Activated naive CD8-positive, alpha-beta T cell treated with anti-CD3 and anti-CD28 coated beads, Interleukin-2, amount 50 U/mL, for 24 hours (primary cell): ENCODE measurements around the gene CDH4.

Experiments used
- ATAC-seq: fragments of 150-1000 bp; cut with Tn5 transposase; one replicate; pipeline ENCODE4 v1.10.0; 2021
- DNase-seq: peaks from one replicate; pipeline ENCODE4 v3.0.0; 2021
- H3K27ac Mint-ChIP-seq: one replicate; pipeline ENCODE4 v1.8.0; 2021; ENCODE audit warnings: mild to moderate bottlenecking, mixed read lengths
- H3K27me3 Mint-ChIP-seq: one replicate; pipeline ENCODE4 v1.8.0; 2021; ENCODE audit warnings: mixed read lengths
- H3K36me3 Mint-ChIP-seq: one replicate; pipeline ENCODE4 v1.8.0; 2021; ENCODE audit warnings: low read depth, mixed read lengths
- H3K4me1 Mint-ChIP-seq: one replicate; pipeline ENCODE4 v1.8.0; 2021; ENCODE audit warnings: mixed read lengths
- H3K4me3 Mint-ChIP-seq: one replicate; pipeline ENCODE4 v1.8.0; 2021; ENCODE audit warnings: mild to moderate bottlenecking, moderate library complexity, mixed read lengths
- H3K9me3 Mint-ChIP-seq: one replicate; pipeline ENCODE4 v1.8.0; 2021; ENCODE audit warnings: mixed read lengths

CDH4 gene

DNA sequence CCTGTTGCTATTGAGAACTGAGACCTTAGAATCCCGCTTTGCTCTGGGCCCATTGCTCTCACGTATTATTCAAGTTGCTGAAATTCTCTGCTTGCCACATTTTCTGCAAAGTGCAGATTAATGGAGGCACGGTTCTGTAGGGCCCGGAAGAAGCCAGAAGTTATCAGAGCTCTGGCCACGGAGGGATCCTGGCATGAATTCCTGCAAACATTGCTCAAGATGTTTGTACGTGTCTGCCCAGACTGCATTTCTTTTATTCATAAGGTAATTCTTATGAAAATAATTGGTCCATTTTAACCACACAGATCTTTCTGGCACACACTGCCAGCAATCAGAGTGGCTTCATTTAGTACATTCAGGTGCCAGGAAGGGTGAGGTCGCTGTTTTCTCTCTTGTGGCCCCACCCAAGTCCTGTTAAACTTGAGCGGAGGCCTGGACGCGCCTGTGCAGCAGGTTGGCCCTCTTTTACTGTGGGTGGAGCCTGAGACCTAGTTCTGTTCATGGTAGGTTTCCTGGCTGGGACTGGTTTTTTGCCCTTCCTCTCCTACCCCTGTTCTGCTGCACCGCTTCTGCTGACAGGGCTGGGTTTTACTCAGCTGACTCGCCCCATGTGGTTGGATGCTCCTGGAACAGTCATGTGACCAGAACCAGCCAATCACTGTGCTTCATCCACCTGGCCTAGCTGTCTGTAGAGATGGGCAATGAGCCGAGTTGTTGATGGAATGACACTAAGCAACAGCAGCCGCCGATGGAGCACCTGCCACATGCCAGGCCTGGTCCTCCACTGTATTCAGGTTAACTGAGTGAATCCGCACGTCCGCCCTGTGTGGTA, 230.2 kb downstream of the CDH4 start:
- H3K36me3 Mint-ChIP-seq, result no peaks in the 10 kb centered on the region
- no peak for ATAC-seq
- no peak for DNase-seq
- H3K4me1 Mint-ChIP-seq, result no peaks in the 10 kb centered on the region
- H3K27ac Mint-ChIP-seq, result no peak overlapping the region
- H3K4me3 Mint-ChIP-seq, result no peak overlapping the region
- peaks cover 12% of the 10 kb centered on the region for H3K9me3 Mint-ChIP-seq
- peaks cover under 1% of the 10 kb centered on the region for H3K27me3 Mint-ChIP-seq

DNA sequence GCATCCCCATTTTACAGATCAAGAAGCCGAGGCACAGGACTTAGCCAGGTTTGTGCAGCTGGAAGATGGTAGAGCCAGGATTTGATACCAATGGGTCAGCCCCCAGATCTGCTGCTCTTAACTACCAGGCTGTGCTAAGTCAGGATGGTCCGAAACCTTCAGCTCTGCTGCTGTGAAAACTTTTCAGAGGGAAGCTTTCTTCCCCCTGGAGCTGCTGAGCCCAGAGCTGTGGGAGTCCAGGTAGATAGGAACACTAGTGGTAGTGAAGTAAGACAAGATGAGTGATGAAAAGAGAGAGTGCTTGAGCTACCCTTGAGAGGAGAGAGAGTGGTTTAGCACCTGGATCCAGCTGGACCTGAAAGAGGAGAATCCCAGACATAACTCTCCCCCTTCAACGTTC, 230.8 kb downstream of the CDH4 start:
- H3K4me1 Mint-ChIP-seq, result no peaks in the 10 kb centered on the region
- no peak overlapping the region for H3K4me3 Mint-ChIP-seq
- peaks cover 12% of the 10 kb centered on the region for H3K9me3 Mint-ChIP-seq
- ATAC-seq, result no peak
- no peak for DNase-seq
- no peaks in the 10 kb centered on the region for H3K36me3 Mint-ChIP-seq
- H3K27ac Mint-ChIP-seq, result no peak overlapping the region
- no peaks in the 10 kb centered on the region for H3K27me3 Mint-ChIP-seq

DNA sequence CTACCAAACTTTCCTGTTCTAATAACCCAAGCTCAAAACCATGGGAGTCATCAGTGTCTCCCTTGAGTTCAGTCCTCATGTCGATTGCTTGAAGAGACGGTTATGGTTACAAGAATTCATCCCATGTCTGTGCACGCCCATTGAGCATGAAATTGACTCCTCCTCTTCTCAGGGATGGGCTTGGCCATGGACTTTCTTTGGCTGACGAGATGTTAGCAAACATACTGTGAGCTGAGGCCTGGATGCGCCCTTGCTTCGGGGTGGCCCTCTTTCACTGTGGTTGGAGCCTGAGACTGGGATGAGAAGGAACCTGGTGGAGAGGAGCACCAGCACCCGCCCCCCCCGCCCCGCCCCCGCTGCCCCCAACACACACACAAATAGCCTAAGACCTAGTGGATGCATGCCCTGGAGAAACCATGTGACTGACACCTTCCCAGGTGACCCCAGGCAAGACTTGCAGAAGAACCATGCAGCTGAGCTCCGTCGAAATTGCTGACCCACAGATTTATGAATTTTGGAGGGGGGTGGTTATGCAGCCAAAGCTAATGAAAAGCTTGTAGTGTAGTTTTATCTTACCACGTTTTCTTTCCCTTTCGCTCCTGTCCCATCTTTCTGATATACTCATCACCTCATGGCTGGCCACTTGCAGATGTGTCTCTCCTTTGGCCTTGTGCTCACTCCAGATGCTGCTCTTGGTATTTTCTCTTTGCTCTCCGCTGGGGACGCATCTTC, 231.4 kb downstream of the CDH4 start:
- Mint-ChIP-seq H3K9me3 (peaks cover 12% of the 10 kb centered on the region), H3K4me3 (no peak overlapping the region), H3K36me3 (no peaks in the 10 kb centered on the region), H3K27me3 (no peaks in the 10 kb centered on the region), H3K27ac (no peak overlapping the region), H3K4me1 (no peaks in the 10 kb centered on the region)
- ATAC-seq (no peak), DNase-seq (no peak)

DNA sequence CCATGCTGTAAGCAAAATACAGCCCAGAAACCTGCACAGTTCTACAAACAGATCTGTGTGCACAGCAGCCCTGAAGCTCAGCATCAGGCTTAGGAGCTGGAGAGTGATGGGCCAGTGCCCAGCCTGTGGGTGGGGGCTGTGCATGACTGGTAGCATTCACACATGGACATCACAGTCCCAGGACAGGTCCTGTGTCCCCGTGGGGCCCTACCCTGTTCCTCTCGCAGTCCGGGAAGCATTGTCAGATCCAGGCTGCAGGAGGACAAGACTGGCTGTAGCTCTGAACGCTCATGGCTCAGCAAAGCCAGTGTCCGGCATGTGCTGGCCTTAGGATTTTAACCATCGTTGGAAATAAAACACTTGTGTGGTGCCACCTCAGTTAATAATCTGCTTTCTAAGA, 234.1 kb downstream of the CDH4 start:
- Mint-ChIP-seq H3K27ac (no peak overlapping the region), H3K27me3 (no peaks in the 10 kb centered on the region), H3K9me3 (peaks cover 7% of the 10 kb centered on the region), H3K4me1 (no peaks in the 10 kb centered on the region), H3K36me3 (no peaks in the 10 kb centered on the region), H3K4me3 (no peak overlapping the region)
- ATAC-seq (no peak), DNase-seq (no peak)

DNA sequence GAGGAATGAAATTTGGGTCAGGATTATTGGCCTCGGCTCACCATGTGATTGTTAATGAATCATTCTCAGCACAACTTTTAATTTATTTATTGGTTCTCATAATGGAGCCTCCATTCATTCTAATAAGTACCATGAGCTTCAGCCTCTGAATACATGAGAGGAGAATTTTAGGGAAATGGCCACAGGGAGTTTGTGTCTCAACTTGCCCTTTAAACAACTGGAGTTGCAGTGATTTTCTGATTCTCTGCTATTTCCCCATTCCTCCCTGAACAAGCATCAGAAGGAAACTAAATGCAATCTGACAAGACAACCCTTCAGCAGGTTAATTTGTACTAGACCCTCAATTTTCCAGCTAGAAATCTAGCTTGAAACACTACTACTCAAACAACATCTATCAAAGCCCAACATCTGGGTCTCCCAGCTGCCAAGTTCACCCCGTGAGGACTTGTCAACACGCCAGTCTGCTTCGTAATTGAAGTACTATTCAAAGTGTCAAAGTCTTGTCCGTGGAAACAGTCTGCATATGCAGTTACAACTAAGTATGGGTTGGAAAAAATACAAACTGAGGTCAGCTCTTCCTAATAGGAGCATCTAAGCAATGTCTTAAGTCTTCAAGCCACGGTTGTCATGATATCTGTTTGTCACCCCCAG, 235.4 kb downstream of the CDH4 start:
- Mint-ChIP-seq H3K27ac (no peak overlapping the region), H3K9me3 (peaks cover 7% of the 10 kb centered on the region), H3K27me3 (no peaks in the 10 kb centered on the region), H3K36me3 (no peaks in the 10 kb centered on the region), H3K4me1 (no peaks in the 10 kb centered on the region), H3K4me3 (no peak overlapping the region)
- no peak for ATAC-seq
- no peak for DNase-seq

DNA sequence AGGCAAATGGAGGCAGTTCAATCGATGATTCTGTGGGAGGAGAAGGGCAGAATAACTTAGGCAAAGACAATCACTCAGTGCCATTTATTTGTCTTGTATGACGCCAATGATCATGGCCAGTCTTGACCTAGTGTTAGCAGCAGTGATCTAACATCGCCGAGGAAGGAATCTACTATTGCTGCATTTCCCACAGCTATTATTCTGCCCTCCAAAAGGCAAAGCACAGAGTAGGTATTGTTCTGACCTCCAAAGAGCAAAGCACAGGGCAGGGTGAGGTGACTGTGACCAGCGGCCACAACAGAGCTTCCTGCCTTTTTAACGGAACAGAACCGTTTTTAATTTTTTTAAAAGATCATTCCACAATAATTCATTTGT, 235.9 kb downstream of the CDH4 start:
- H3K27ac Mint-ChIP-seq, result no peak overlapping the region
- H3K9me3 Mint-ChIP-seq, result peaks cover 7% of the 10 kb centered on the region
- DNase-seq, result no peak
- H3K4me1 Mint-ChIP-seq, result no peaks in the 10 kb centered on the region
- H3K4me3 Mint-ChIP-seq, result no peak overlapping the region
- no peaks in the 10 kb centered on the region for H3K27me3 Mint-ChIP-seq
- no peaks in the 10 kb centered on the region for H3K36me3 Mint-ChIP-seq
- no peak for ATAC-seq

DNA sequence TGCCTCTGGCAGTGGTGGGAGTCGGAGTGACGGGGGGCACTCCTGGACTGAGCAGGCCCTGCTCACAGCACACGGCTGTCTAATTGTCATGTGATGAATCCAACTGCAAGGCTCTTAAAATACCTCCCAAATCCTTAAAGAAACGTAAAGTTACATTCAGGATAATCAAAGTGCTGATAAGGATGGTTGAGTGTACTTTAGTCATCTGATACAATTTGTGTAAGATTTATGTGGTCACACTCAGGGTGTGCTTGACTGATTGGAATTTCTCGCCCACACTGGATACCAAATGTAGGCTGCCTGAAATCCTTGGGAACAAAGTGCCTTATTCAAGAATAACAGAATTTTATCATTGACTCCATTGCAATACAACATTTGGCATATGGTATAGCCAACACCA, 238.7 kb downstream of the CDH4 start:
- H3K4me1 Mint-ChIP-seq, result no peaks in the 10 kb centered on the region
- no peak for DNase-seq

DNA sequence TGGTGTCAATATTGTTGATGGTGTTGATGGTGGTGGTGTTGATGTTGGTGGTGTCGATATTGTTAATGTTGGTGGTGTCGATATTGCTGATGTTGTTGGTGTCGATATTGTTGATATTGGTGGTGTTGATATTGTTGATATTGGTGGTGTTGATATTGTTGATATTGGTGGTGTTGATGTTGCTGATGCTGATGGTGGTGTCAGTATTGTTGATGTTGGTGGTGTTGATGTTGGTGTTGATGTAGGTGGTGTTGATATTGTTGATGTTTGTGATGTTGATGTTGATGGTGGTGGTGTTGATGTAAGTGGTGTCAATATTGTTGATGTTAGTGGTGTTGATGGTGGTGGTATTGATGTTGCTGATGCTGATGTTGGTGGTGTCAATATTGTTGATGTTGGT, 240.0 kb downstream of the CDH4 start:
- Mint-ChIP-seq H3K27me3 (no peaks in the 10 kb centered on the region), H3K4me1 (no peaks in the 10 kb centered on the region), H3K9me3 (peaks cover 9% of the 10 kb centered on the region), H3K4me3 (no peak overlapping the region), H3K36me3 (no peaks in the 10 kb centered on the region), H3K27ac (no peak overlapping the region)
- ATAC-seq, result no peak
- DNase-seq, result no peak

More for the DNA sequence above, 238.7 kb downstream of the CDH4 start:
- no peak overlapping the region for H3K4me3 Mint-ChIP-seq
- ATAC-seq, result no peak
- no peaks in the 10 kb centered on the region for H3K9me3 Mint-ChIP-seq
- H3K36me3 Mint-ChIP-seq, result no peaks in the 10 kb centered on the region
- no peak overlapping the region for H3K27ac Mint-ChIP-seq
- no peaks in the 10 kb centered on the region for H3K27me3 Mint-ChIP-seq

DNA sequence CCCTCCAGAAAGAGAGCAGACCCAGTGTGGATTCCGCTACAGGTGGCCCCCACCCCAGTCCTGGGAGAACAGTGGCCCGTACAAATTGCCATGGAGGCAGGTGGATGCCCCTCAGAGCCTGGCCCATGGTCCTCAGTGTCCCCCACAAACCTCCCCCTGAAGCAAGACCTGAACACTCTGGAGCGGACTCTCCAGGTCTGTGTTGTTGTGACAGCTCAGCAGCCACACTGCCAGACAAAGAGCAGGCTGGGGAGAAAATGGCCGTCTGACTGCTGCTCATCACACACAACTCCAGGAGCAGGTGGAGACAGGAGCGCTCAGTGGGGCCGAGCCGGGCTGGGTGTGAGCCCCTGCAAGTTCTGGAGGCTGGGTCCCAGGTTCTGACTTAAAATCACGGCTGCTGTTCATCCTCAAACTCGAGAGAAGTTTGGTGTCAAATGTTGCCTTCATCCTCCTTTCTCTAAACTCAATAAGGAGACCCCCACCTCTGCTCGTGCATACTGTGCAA, 241.8 kb downstream of the CDH4 start:
- Mint-ChIP-seq H3K4me3 (no peak overlapping the region), H3K27me3 (no peaks in the 10 kb centered on the region), H3K27ac (no peak overlapping the region), H3K9me3 (peaks cover 9% of the 10 kb centered on the region), H3K4me1 (no peaks in the 10 kb centered on the region), H3K36me3 (no peaks in the 10 kb centered on the region)
- DNase-seq (no peak), ATAC-seq (no peak)

DNA sequence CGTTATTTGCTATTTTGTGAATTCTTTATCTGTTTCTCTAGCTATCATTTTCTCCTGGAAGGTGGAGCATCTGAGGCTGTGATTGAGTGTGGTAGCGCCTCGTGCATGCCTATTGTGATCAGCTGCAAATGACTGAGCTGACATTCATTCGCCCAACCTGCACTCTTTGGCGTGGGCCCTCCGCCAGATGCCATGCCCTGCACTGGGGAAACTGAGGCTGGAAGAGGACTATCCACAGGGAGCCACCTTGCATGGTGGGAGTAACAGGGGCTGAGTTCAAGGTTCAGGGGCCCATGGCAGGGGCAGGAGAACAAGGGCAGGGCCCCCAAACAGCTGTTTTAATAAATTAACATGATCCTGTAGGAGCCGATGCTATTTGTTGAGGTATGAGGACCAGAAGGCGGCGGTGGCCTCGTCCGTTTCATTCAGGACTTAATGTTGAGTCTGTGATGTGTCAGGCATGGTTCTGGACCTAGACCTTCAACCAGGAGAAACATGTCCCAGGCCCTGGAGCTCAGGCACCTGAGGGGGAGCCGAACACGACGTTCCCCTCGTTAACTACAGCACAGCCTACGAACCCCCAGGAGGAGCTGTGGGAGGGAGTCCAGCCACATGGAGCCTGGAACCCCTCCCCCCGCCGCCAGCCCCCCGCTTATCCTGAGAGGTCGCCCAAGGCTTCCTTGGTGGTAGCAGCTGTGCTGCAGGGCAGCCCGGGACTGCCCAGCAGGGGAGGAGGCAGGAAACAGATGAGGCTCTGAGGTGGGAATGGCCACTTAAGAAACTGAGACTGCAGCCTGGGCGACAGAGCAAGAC, 242.9 kb downstream of the CDH4 start:
- Mint-ChIP-seq H3K27me3 (no peaks in the 10 kb centered on the region), H3K4me3 (no peak overlapping the region), H3K9me3 (peaks cover 9% of the 10 kb centered on the region), H3K4me1 (no peaks in the 10 kb centered on the region), H3K27ac (no peak overlapping the region), H3K36me3 (no peaks in the 10 kb centered on the region)
- no peak for ATAC-seq
- no peak for DNase-seq

DNA sequence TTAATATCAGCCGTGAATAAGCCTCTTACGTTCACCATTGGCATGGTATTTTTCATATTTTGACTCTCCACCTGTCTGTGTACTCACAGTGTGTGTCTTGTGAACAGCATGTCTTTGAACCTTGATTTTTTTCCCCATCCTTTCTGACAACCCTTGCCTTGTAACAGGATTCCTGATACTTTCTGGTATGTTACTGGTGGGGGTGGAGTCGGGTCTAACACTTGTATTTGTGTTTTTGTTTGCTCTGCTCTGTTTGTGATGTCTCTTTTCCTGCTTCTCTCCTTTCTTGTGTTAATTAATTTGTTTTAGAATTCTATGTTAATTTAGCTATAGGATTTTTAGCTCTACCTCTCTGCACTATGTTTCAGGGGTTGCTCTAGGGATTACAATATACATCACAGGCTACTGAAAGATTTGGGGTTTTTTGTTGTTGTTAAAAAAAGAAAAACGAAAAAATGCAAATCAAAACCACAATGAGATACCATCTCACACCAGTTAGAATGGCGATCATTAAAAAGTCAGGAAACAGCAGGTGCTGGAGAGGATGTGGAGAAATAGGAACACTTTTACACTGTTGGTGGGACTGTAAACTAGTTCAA, 245.1 kb downstream of the CDH4 start:
- ATAC-seq (no peak), DNase-seq (no peak)
- Mint-ChIP-seq H3K36me3 (no peaks in the 10 kb centered on the region), H3K9me3 (peaks cover 9% of the 10 kb centered on the region), H3K27me3 (no peaks in the 10 kb centered on the region), H3K4me1 (no peaks in the 10 kb centered on the region), H3K4me3 (no peak overlapping the region), H3K27ac (no peak overlapping the region)

DNA sequence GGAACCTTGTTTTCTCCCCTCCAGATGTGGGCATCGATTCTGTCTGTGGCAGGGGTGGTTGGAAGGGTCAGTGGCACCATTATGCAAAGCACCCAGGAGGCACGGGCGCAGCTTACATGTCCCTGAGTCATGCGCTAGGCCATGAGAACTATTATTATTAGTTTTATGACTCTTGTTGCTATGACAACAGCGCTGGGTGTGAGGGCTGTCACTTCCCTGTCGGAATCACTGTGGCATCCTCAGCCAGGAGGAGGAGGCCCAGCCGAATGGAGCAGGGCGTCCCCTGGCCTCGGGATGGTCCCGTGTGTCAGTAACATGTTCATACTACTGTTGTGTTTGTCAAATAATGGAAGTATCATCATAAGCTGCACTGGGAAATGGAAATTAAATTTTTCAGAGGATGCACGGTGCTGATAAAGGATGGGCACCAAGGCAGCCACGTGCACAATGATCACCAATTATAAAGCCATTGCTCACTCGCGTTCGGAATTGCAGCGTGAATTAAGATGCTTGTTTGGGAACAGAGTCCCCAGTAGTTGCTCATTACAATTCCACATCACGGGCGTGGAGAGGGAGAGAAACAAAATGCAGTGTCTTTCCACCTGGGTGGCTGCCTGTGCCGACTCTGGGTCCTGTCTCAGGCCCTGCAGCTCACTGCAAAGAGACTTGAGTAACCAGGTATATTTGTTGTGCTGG, 247.9 kb downstream of the CDH4 start:
- Mint-ChIP-seq H3K4me1 (no peaks in the 10 kb centered on the region), H3K36me3 (no peaks in the 10 kb centered on the region), H3K27me3 (no peaks in the 10 kb centered on the region), H3K4me3 (no peak overlapping the region), H3K9me3 (peaks cover 9% of the 10 kb centered on the region), H3K27ac (no peak overlapping the region)
- ATAC-seq (no peak), DNase-seq (no peak)

DNA sequence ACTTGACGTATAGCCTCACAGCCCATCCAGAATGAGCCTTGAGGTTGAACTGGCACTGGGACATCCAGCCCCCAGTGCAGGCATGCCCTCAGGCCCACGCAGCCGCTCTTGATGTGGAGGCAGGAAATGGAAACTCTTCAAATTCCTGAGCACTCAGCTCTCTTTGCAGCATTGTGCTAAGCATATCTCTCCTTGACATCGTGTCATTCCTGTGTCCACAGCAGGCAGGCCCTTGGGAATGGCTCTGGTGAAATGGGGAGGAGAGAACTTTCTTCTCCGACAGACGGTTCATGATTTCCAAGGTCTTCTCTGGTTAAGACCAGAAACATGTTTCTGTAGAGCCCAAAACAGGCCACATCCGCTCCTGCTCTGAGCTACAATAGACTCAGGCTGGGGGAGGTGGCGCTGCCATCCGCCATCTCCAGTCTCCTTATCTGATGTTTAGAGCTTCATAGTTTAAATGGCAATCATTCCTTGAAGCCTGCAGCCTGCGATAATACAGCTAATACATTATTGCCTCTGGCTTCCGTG, 248.8 kb downstream of the CDH4 start:
- Mint-ChIP-seq H3K9me3 (peaks cover 9% of the 10 kb centered on the region), H3K4me3 (no peak overlapping the region), H3K27ac (no peak overlapping the region), H3K36me3 (no peaks in the 10 kb centered on the region), H3K27me3 (no peaks in the 10 kb centered on the region), H3K4me1 (no peaks in the 10 kb centered on the region)
- DNase-seq, result no peak
- ATAC-seq, result no peak
